Measurements from ENCODE around the gene PCLO. TPM values are rescaled to one million over a fixed set of nuclear protein-coding genes. Genes with fewer than 3 reads are reported as not detected.

Gene PCLO
- total RNA-seq, 2 donors from 2014 or later = 3.2 to 4.2 TPM

DNA sequence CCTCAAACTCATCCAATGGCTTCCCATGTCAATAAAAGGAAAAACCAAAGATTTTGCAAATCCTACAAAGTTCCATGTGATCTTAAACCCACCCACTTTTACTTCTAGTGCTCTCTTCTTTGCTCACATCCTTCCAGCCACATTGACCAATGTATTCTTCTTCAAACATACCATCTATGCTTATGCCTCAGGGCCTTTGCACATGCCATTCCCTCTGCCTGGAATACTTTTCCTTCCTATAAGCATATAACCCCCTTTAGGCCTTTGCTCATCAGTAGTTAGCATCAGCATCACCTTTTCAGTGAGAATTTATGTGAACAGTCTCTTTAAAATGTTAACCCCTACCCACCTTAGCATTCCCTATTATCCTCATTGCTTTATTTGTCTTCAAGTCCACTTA, 11.0 kb upstream of the PCLO start:
- DNase-seq = no peak
- H3K4me3 Mint-ChIP-seq = no peak overlapping the region
- Histone ChIP-seq H3K27me3 (ENCODE audit: control insufficient read depth, insufficient read depth, low read length, poor library complexity, severe bottlenecking) (no peaks in the 10 kb centered on the region), H3K9ac (ENCODE audit: extremely low read depth, low read length, poor library complexity, severe bottlenecking) (no peak overlapping the region), H3K9me3 (ENCODE audit: control insufficient read depth, low read length) (no peaks in the 10 kb centered on the region), H3K4me1 (ENCODE audit: control insufficient read depth, insufficient read depth, low read length) (peaks cover 3% of the 10 kb centered on the region), H3K27ac (ENCODE audit: low read depth, low read length) (no peak overlapping the region), H3K4me3 (ENCODE audit: low read length) (no peak overlapping the region), H3K36me3 (ENCODE audit: control insufficient read depth, insufficient read depth, low read length) (no peaks in the 10 kb centered on the region)
- TF ChIP-seq, protein P1, sequence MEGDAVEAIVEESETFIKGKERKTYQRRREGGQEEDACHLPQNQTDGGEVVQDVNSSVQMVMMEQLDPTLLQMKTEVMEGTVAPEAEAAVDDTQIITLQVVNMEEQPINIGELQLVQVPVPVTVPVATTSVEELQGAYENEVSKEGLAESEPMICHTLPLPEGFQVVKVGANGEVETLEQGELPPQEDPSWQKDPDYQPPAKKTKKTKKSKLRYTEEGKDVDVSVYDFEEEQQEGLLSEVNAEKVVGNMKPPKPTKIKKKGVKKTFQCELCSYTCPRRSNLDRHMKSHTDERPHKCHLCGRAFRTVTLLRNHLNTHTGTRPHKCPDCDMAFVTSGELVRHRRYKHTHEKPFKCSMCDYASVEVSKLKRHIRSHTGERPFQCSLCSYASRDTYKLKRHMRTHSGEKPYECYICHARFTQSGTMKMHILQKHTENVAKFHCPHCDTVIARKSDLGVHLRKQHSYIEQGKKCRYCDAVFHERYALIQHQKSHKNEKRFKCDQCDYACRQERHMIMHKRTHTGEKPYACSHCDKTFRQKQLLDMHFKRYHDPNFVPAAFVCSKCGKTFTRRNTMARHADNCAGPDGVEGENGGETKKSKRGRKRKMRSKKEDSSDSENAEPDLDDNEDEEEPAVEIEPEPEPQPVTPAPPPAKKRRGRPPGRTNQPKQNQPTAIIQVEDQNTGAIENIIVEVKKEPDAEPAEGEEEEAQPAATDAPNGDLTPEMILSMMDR (conservative IDR thresholded peaks at IDR 0.05) = no peak
- H3K4me1 Mint-ChIP-seq = no peaks in the 10 kb centered on the region
- H3K27ac Mint-ChIP-seq = no peak overlapping the region
- H3K27me3 Mint-ChIP-seq (ENCODE audit: insufficient read depth) = no peaks in the 10 kb centered on the region
- H3K9me3 Mint-ChIP-seq = no peaks in the 10 kb centered on the region
- no peaks in the 10 kb centered on the region for H3K36me3 Mint-ChIP-seq (ENCODE audit: low read depth)

DNA sequence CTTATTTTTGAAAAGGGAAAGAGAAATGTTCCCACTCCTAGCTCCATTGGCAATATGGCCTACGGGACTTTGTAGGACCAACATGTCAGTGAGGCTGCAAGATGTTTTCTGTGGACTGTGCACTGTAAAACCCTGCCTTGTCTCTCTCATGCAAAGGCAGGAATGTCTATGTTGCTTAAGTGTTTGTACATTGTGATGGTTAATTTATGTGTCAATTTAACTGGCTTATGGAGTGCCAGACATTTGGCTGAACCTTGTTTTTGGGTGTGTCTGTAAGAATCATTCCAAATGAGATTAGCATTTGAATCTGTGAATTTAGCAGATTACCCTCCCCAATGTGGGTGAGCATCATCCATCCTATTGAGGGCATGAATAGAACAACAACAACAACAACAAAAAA, 4.1 kb upstream of the PCLO start:
- H3K36me3 ChIP-seq (ENCODE audit: control insufficient read depth, insufficient read depth, low read length) = no peaks in the 10 kb centered on the region
- WGBS, 2 experiments (ENCODE audit: insufficient coverage in 1 of 2, insufficient read length in 1 of 2) = 95 to 100% methylated on average over 1 of the region's 1 CpG
- no peaks in the 10 kb centered on the region for H3K36me3 Mint-ChIP-seq (ENCODE audit: low read depth)

DNA sequence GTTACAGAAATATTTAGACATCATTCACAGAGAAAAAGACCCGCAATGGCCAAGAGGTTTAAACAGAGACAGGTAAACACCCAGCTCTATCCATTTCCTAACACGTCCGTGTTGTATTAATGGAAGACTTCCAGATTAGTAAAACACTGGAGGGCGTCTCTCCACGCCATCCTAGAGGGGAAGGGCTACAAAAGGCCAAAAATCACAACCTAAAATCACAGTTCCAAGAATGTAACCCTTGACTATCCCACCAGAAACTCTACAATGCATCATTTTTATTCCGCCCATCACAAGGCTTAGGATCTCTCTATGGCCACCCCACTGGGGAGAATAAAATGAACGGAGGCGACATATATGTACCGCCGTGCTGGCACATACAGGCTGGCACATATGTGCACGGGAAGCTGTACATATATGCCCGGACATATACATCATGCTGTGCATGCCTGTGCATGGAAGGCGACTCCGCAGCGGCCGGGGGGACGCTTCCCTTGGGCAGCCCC, 734 bp downstream of the PCLO start:
- H3K9me3 Mint-ChIP-seq = no peaks in the 10 kb centered on the region
- Histone ChIP-seq H3K9me3 (ENCODE audit: control insufficient read depth, low read length) (no peaks in the 10 kb centered on the region), H3K4me3 (ENCODE audit: low read length) (peak overlapping the region; percentile 82), H3K27ac (ENCODE audit: low read depth, low read length) (no peak overlapping the region), H3K36me3 (ENCODE audit: control insufficient read depth, insufficient read depth, low read length) (no peaks in the 10 kb centered on the region), H3K4me1 (ENCODE audit: control insufficient read depth, insufficient read depth, low read length) (peaks cover 3% of the 10 kb centered on the region), H3K9ac (ENCODE audit: extremely low read depth, low read length, poor library complexity, severe bottlenecking) (peak overlapping the region; percentile 43), H3K27me3 (ENCODE audit: control insufficient read depth, insufficient read depth, low read length, poor library complexity, severe bottlenecking) (no peaks in the 10 kb centered on the region)
- TF ChIP-seq, protein P1 (conservative IDR thresholded peaks at IDR 0.05) = no peak
- no peak for DNase-seq
- peak overlapping the region; percentile 78 for H3K4me3 Mint-ChIP-seq
- 4 to 5% methylated on average over 7 to 17 of the region's 17 CpGs for WGBS, 2 experiments (ENCODE audit: insufficient coverage in 1 of 2, insufficient read length in 1 of 2)
- H3K27ac Mint-ChIP-seq = no peak overlapping the region
- H3K36me3 Mint-ChIP-seq (ENCODE audit: low read depth) = no peaks in the 10 kb centered on the region
- H3K27me3 Mint-ChIP-seq (ENCODE audit: insufficient read depth) = no peaks in the 10 kb centered on the region
- H3K4me1 Mint-ChIP-seq = peaks cover 12% of the 10 kb centered on the region

More for the DNA sequence above, 4.1 kb upstream of the PCLO start:
- H3K27me3 Mint-ChIP-seq (ENCODE audit: insufficient read depth) = no peaks in the 10 kb centered on the region
- TF ChIP-seq, protein P1 (conservative IDR thresholded peaks at IDR 0.05) = no peak
- H3K4me1 Mint-ChIP-seq = peaks cover 7% of the 10 kb centered on the region
- H3K27ac Mint-ChIP-seq = no peak overlapping the region
- Histone ChIP-seq H3K27me3 (ENCODE audit: control insufficient read depth, insufficient read depth, low read length, poor library complexity, severe bottlenecking) (no peaks in the 10 kb centered on the region), H3K9ac (ENCODE audit: extremely low read depth, low read length, poor library complexity, severe bottlenecking) (no peak overlapping the region), H3K4me3 (ENCODE audit: low read length) (no peak overlapping the region), H3K9me3 (ENCODE audit: control insufficient read depth, low read length) (no peaks in the 10 kb centered on the region), H3K27ac (ENCODE audit: low read depth, low read length) (no peak overlapping the region), H3K4me1 (ENCODE audit: control insufficient read depth, insufficient read depth, low read length) (no peaks in the 10 kb centered on the region)
- H3K4me3 Mint-ChIP-seq = no peak overlapping the region
- no peaks in the 10 kb centered on the region for H3K9me3 Mint-ChIP-seq
- no peak for DNase-seq
